ENCODE results near the gene ASB10.

Gene ASB10

DNA sequence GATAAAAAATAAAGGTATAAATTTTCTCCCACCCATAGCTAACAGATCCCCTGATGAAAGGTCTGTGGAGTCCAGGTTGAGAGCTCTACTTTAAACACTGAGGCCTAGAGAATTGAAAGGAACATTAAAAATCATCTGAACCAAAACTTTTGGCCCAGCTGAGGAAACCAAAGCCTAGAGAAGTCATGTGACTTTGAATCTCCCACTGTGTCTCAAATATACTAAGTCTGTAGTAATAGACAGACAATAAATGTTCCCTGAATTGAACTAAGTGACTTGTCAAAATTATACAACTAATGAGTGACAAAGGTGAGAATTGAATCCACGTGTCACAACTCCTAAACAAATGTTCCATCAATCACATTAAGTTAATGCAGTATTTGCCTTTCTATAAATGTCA lies 25.3 kb downstream of the ASB10 start:
- Histone ChIP-seq H4K8ac (ENCODE audit: low read depth, low read length) (no peak overlapping the region), H3K9me3 (replicated peaks in 1 of 2; ENCODE audit: control insufficient read depth in 2 of 2, insufficient read depth in 1 of 2, low read depth in 1 of 2, low read length in 2 of 2) (no peaks in the 10 kb centered on the region), H2BK5ac (ENCODE audit: low read length) (no peak overlapping the region), H3K27ac (replicated peaks; ENCODE audit: low read length) (no peak overlapping the region), H3K36me3 (replicated peaks in 1 of 2; ENCODE audit: control insufficient read depth in 2 of 2, insufficient read depth in 2 of 2, low read length in 2 of 2) (no peaks in the 10 kb centered on the region), H3K9ac (ENCODE audit: low read depth, low read length, poor library complexity) (no peak overlapping the region), H3K4me2 (ENCODE audit: insufficient read depth, low read length, poor library complexity, severe bottlenecking) (no peak overlapping the region), H4K91ac (ENCODE audit: low read depth, low read length, poor library complexity) (no peak overlapping the region), H3K4me3 (ENCODE audit: low read length in 2 of 2) (no peak overlapping the region), H2BK12ac (ENCODE audit: low read length) (no peak overlapping the region), H2BK120ac (ENCODE audit: low read depth, low read length) (no peak overlapping the region), H3K79me1 (ENCODE audit: low read depth, low read length) (no peaks in the 10 kb centered on the region), H2AK5ac (ENCODE audit: low read depth, low read length) (no peak overlapping the region), H3K18ac (ENCODE audit: low read length) (no peak overlapping the region), H2AFZ (ENCODE audit: low read length) (no peak overlapping the region), H2BK15ac (ENCODE audit: low read length) (no peak overlapping the region), H3K23ac (ENCODE audit: low read depth, low read length, poor library complexity) (no peak overlapping the region), H3K4me1 (ENCODE audit: control insufficient read depth in 2 of 2, insufficient read depth in 1 of 2, low read depth in 1 of 2, low read length in 2 of 2) (peaks cover 3 to 5% of the 10 kb centered on the region in 2 donors), H3K4ac (ENCODE audit: low read length) (no peak overlapping the region), H3K27me3 (ENCODE audit: control insufficient read depth in 3 of 3, insufficient read depth in 3 of 3, low read depth in 1 of 3, low read length in 3 of 3) (peaks cover 3 to 95% (median 27%) of the 10 kb centered on the region in 3 experiments), H3K14ac (ENCODE audit: low read length) (no peak overlapping the region)
- WGBS, 2 donors (ENCODE audit: extremely low coverage in 2 of 2, insufficient read length in 2 of 2, insufficient replicate concordance in 1 of 2): no CpG with 5 or more reads among the region's 1 CpG
- DNase-seq (ENCODE audit: low spot score): no peak

DNA sequence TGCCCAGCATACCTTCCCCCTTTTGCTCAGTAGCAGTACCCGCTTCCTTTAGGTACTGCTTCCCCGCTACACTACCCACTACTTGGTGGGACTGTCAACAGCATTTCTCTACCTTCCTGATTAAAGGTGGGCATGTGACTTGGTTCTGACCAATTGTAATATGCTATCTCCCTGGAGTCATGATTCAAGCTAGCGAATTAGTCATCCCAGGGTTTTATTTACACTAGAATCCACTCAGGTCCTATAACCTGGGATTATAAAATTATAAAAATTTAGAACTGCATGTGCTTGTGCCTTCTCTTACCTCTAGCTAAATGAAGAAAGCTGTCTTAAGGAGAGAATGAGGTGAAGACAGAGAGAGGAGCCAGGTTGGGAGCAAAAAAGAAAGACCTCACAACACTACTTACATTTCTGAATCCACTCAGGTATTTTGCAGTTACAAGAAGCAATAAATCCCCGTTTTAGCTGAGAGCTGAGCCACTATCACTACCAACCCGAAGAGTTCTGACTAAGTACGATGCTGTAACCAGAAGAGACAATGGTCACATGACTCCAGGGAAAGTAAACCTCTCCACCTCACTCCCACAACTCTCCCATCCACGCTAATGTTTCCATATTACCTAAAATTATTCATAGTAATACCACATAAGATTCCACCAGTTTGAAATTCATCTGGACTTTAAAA lies 29.3 kb downstream of the ASB10 start:
- Histone ChIP-seq H3K4me3 (ENCODE audit: low read length in 2 of 2) (no peak overlapping the region), H4K91ac (ENCODE audit: low read depth, low read length, poor library complexity) (no peak overlapping the region), H3K14ac (ENCODE audit: low read length) (no peak overlapping the region), H3K27me3 (ENCODE audit: control insufficient read depth in 3 of 3, insufficient read depth in 3 of 3, low read depth in 1 of 3, low read length in 3 of 3) (peaks cover 0 to 86% (median 0%) of the 10 kb centered on the region in 3 experiments), H2BK5ac (ENCODE audit: low read length) (no peak overlapping the region), H3K9ac (ENCODE audit: low read depth, low read length, poor library complexity) (no peak overlapping the region), H3K79me1 (ENCODE audit: low read depth, low read length) (no peaks in the 10 kb centered on the region), H3K18ac (ENCODE audit: low read length) (no peak overlapping the region), H3K23ac (ENCODE audit: low read depth, low read length, poor library complexity) (no peak overlapping the region), H3K9me3 (replicated peaks in 1 of 2; ENCODE audit: control insufficient read depth in 2 of 2, insufficient read depth in 1 of 2, low read depth in 1 of 2, low read length in 2 of 2) (no peaks in the 10 kb centered on the region), H2BK12ac (ENCODE audit: low read length) (no peak overlapping the region), H3K27ac (replicated peaks; ENCODE audit: low read length) (no peak overlapping the region), H3K4ac (ENCODE audit: low read length) (no peak overlapping the region), H3K4me1 (ENCODE audit: control insufficient read depth in 2 of 2, insufficient read depth in 1 of 2, low read depth in 1 of 2, low read length in 2 of 2) (peaks cover 0 to 3% of the 10 kb centered on the region in 2 donors), H3K4me2 (ENCODE audit: insufficient read depth, low read length, poor library complexity, severe bottlenecking) (no peak overlapping the region), H2BK120ac (ENCODE audit: low read depth, low read length) (no peak overlapping the region), H3K36me3 (replicated peaks in 1 of 2; ENCODE audit: control insufficient read depth in 2 of 2, insufficient read depth in 2 of 2, low read length in 2 of 2) (no peaks in the 10 kb centered on the region), H4K8ac (ENCODE audit: low read depth, low read length) (no peak overlapping the region), H2AK5ac (ENCODE audit: low read depth, low read length) (no peak overlapping the region), H2AFZ (ENCODE audit: low read length) (no peak overlapping the region), H2BK15ac (ENCODE audit: low read length) (no peak overlapping the region)
- DNase-seq (ENCODE audit: low spot score): no peak
- WGBS, 2 donors (ENCODE audit: extremely low coverage in 2 of 2, insufficient read length in 2 of 2, insufficient replicate concordance in 1 of 2): 100% methylated on average over 1 of the region's 7 CpGs; no CpG with 5 or more reads in 1 of the 2 donors

DNA sequence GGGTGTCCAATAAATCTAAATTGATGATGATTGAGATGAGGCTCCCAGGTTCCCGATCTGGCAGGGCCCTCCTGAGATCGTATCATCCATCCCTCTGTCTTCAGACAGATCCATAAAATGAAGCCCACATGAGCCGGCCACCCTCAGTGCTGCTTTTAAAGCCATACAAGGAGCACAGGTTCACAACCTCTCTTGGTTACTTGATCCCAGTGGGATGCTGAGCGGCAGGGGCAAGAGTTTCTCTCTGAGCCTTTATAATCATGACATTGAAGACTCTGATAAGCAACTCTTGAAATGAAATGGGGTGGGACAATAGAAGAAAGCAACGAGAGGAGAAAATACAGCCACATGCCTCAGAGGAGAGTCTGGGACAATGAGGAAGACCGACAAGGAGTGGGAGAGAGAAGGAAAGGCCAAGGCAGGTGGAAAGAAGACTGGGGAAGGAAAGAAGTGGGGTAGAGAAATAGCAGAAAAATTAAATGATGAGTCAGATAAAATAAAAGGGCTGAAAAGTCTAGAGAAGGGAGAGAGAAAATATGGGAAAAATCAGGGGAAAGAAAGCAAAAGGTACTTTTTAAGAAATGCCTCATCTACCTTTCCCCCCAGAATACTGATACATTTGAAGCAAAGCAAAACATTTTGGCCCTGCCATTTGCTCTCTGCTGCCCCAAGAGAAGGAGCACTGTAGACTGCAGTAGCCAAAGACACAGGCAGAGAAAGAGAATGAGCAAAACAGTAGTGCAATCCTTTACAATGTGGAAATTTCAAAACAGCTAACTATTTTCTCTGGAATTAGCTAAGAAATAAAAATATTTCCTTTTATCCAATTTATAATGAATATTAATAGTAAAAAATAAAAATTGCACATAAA lies 34.2 kb downstream of the ASB10 start:
- H3K4me1 ChIP-seq (ENCODE audit: control insufficient read depth in 2 of 2, insufficient read depth in 1 of 2, low read depth in 1 of 2, low read length in 2 of 2): peaks cover 0 to 3% of the 10 kb centered on the region in 2 donors
- DNase-seq (ENCODE audit: low spot score): no peak
- no peak overlapping the region for H2BK5ac ChIP-seq (ENCODE audit: low read length)
- H2BK15ac ChIP-seq (ENCODE audit: low read length): no peak overlapping the region
- peaks cover 0 to 82% (median 0%) of the 10 kb centered on the region in 3 experiments for H3K27me3 ChIP-seq (ENCODE audit: control insufficient read depth in 3 of 3, insufficient read depth in 3 of 3, low read depth in 1 of 3, low read length in 3 of 3)
- H3K4ac ChIP-seq (ENCODE audit: low read length): no peak overlapping the region
- H3K23ac ChIP-seq (ENCODE audit: low read depth, low read length, poor library complexity): no peak overlapping the region
- no peak overlapping the region for H3K27ac ChIP-seq (replicated peaks; ENCODE audit: low read length)
- H2AK5ac ChIP-seq (ENCODE audit: low read depth, low read length): no peak overlapping the region
- H4K91ac ChIP-seq (ENCODE audit: low read depth, low read length, poor library complexity): no peak overlapping the region
- H3K9ac ChIP-seq (ENCODE audit: low read depth, low read length, poor library complexity): no peak overlapping the region
- no peaks in the 10 kb centered on the region for H3K36me3 ChIP-seq (replicated peaks in 1 of 2; ENCODE audit: control insufficient read depth in 2 of 2, insufficient read depth in 2 of 2, low read length in 2 of 2)
- no peak overlapping the region for H3K4me2 ChIP-seq (ENCODE audit: insufficient read depth, low read length, poor library complexity, severe bottlenecking)
- no peak overlapping the region for H3K4me3 ChIP-seq (ENCODE audit: low read length in 2 of 2)
- H3K18ac ChIP-seq (ENCODE audit: low read length): no peak overlapping the region
- no peak overlapping the region for H2BK12ac ChIP-seq (ENCODE audit: low read length)
- no peak overlapping the region for H3K14ac ChIP-seq (ENCODE audit: low read length)
- H2BK120ac ChIP-seq (ENCODE audit: low read depth, low read length): no peak overlapping the region
- H2AFZ ChIP-seq (ENCODE audit: low read length): no peak overlapping the region
- no peaks in the 10 kb centered on the region for H3K9me3 ChIP-seq (replicated peaks in 1 of 2; ENCODE audit: control insufficient read depth in 2 of 2, insufficient read depth in 1 of 2, low read depth in 1 of 2, low read length in 2 of 2)
- H4K8ac ChIP-seq (ENCODE audit: low read depth, low read length): no peak overlapping the region
- WGBS, 2 donors (ENCODE audit: extremely low coverage in 2 of 2, insufficient read length in 2 of 2, insufficient replicate concordance in 1 of 2): no CpG with 5 or more reads among the region's 6 CpGs
- no peaks in the 10 kb centered on the region for H3K79me1 ChIP-seq (ENCODE audit: low read depth, low read length)

GRCh38 chr7:151150388-151150787 lies 36.7 kb downstream of the ASB10 start:
- Histone ChIP-seq H3K23ac (ENCODE audit: low read depth, low read length, poor library complexity) (no peak overlapping the region), H3K4ac (ENCODE audit: low read length) (no peak overlapping the region), H4K8ac (ENCODE audit: low read depth, low read length) (no peak overlapping the region), H3K4me3 (ENCODE audit: low read length in 2 of 2) (no peak overlapping the region), H3K14ac (ENCODE audit: low read length) (no peak overlapping the region), H3K18ac (ENCODE audit: low read length) (no peak overlapping the region), H3K4me2 (ENCODE audit: insufficient read depth, low read length, poor library complexity, severe bottlenecking) (no peak overlapping the region), H2AK5ac (ENCODE audit: low read depth, low read length) (no peak overlapping the region), H2BK120ac (ENCODE audit: low read depth, low read length) (no peak overlapping the region), H3K4me1 (ENCODE audit: control insufficient read depth in 2 of 2, insufficient read depth in 1 of 2, low read depth in 1 of 2, low read length in 2 of 2) (no peaks in the 10 kb centered on the region), H2BK12ac (ENCODE audit: low read length) (no peak overlapping the region), H2BK5ac (ENCODE audit: low read length) (no peak overlapping the region), H3K9ac (ENCODE audit: low read depth, low read length, poor library complexity) (no peak overlapping the region), H2AFZ (ENCODE audit: low read length) (no peak overlapping the region), H3K27ac (replicated peaks; ENCODE audit: low read length) (no peak overlapping the region), H3K9me3 (replicated peaks in 1 of 2; ENCODE audit: control insufficient read depth in 2 of 2, insufficient read depth in 1 of 2, low read depth in 1 of 2, low read length in 2 of 2) (no peaks in the 10 kb centered on the region), H2BK15ac (ENCODE audit: low read length) (no peak overlapping the region), H3K36me3 (replicated peaks in 1 of 2; ENCODE audit: control insufficient read depth in 2 of 2, insufficient read depth in 2 of 2, low read length in 2 of 2) (no peaks in the 10 kb centered on the region), H3K27me3 (ENCODE audit: control insufficient read depth in 3 of 3, insufficient read depth in 3 of 3, low read depth in 1 of 3, low read length in 3 of 3) (peaks cover 0 to 64% (median 0%) of the 10 kb centered on the region in 3 experiments), H4K91ac (ENCODE audit: low read depth, low read length, poor library complexity) (no peak overlapping the region), H3K79me1 (ENCODE audit: low read depth, low read length) (no peaks in the 10 kb centered on the region)
- DNase-seq (ENCODE audit: low spot score): no peak
- no CpG with 5 or more reads among the region's 3 CpGs for WGBS, 2 donors (ENCODE audit: extremely low coverage in 2 of 2, insufficient read length in 2 of 2, insufficient replicate concordance in 1 of 2)
